ENCODE results near the gene SNX32. TPM values are rescaled to one million over a fixed set of nuclear protein-coding genes. Genes with fewer than 3 reads are reported as not detected.

Gene SNX32
- total RNA-seq, 3 donors from 2014 or later, result 0.15 to 2.3 (median 0.48) TPM

GRCh38 chr11:65816696-65817095, 17.1 kb upstream of the SNX32 start:
- Histone ChIP-seq H3K27me3 (no peaks in the 10 kb centered on the region), H3K4me3 (peak overlapping the region in 2 of 3 donors; percentile 51 to 87), H3K36me3 (no peaks in the 10 kb centered on the region), H3K9me3 (no peaks in the 10 kb centered on the region), H3K4me1 (peaks cover 0 to 14% of the 10 kb centered on the region in 2 donors), H3K27ac (peak overlapping the region; percentile 41 to 91)
- no peak for DNase-seq (ENCODE audit: low spot score in 2 of 2)
- intact Hi-C loops (cut with DNase I; ENCODE audit: low total_unique reads), result loop anchor here (5.0 kb wide), 1 partner anchor 104 kb away; the partner anchor contains the start of gene KAT5
- no peak for TF ChIP-seq POLR2A (IDR thresholded peaks at IDR 0.05)
- TF ChIP-seq POLR2AphosphoS5 (IDR thresholded peaks at IDR 0.05), result no peak
- TF ChIP-seq, protein P1, sequence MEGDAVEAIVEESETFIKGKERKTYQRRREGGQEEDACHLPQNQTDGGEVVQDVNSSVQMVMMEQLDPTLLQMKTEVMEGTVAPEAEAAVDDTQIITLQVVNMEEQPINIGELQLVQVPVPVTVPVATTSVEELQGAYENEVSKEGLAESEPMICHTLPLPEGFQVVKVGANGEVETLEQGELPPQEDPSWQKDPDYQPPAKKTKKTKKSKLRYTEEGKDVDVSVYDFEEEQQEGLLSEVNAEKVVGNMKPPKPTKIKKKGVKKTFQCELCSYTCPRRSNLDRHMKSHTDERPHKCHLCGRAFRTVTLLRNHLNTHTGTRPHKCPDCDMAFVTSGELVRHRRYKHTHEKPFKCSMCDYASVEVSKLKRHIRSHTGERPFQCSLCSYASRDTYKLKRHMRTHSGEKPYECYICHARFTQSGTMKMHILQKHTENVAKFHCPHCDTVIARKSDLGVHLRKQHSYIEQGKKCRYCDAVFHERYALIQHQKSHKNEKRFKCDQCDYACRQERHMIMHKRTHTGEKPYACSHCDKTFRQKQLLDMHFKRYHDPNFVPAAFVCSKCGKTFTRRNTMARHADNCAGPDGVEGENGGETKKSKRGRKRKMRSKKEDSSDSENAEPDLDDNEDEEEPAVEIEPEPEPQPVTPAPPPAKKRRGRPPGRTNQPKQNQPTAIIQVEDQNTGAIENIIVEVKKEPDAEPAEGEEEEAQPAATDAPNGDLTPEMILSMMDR (IDR thresholded peaks at IDR 0.05), result no peak

DNA sequence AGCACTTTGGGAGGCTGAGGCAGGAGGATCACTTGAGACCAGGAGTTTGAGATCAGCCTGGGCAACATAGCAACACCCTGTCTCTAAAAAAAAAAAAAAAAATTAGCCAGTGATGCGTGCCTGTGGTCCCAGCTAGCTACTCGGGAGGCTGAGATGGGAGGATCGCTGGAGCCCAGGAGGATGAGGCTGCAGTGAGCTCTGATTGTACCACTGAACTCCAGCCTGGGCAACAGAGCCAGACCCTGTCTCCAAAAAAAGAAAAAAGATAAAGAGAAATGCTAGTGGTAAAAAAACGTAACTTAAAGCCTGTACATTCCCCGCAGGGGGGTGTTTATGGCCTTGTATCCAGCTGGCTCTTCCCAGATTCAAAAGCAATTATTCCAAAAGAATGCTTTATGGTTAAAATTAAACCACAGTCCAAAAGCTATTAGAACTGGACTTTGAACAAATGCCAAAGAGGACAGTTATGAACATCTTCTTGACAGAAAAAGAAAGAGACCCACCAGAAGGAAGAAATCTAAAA, 16.4 kb upstream of the SNX32 start:
- H3K27me3 ChIP-seq, result no peaks in the 10 kb centered on the region
- TF ChIP-seq POLR2A (IDR thresholded peaks at IDR 0.05), result no peak
- H3K9me3 ChIP-seq, result no peaks in the 10 kb centered on the region
- no peaks in the 10 kb centered on the region for H3K36me3 ChIP-seq
- peaks cover 0 to 14% of the 10 kb centered on the region in 2 donors for H3K4me1 ChIP-seq
- intact Hi-C loops (cut with DNase I; ENCODE audit: low total_unique reads), result loop anchor here (5.0 kb wide), 1 partner anchor 105 kb away; the partner anchor contains the start of gene KAT5
- H3K4me3 ChIP-seq, result peak overlapping the region; percentile 51 to 87 (median 72)
- H3K27ac ChIP-seq, result peak overlapping the region; percentile 91 to 92
- DNase-seq (ENCODE audit: low spot score in 2 of 2), result no peak

GRCh38 chr11:65817835-65818680, 15.7 kb upstream of the SNX32 start:
- Histone ChIP-seq H3K27me3 (no peaks in the 10 kb centered on the region), H3K4me3 (peak overlapping the region; percentile 51 to 87 (median 72)), H3K9me3 (no peaks in the 10 kb centered on the region), H3K27ac (peak overlapping the region; percentile 91 to 92), H3K4me1 (peaks cover 0 to 14% of the 10 kb centered on the region in 2 donors), H3K36me3 (no peaks in the 10 kb centered on the region)
- DNase-seq (ENCODE audit: low spot score in 2 of 2), result peak; percentile 85 to 97
- intact Hi-C loops (cut with DNase I; ENCODE audit: low total_unique reads), result loop anchor here (5.0 kb wide), 1 partner anchor 106 kb away; the partner anchor contains the start of gene KAT5
- TF ChIP-seq POLR2AphosphoS5 (IDR thresholded peaks at IDR 0.05), result peak; percentile 30 to 80 (median 65)
- TF ChIP-seq, protein P1 (IDR thresholded peaks at IDR 0.05), result peak; percentile 97 to 98 (median 97)
- no peak for TF ChIP-seq POLR2A (IDR thresholded peaks at IDR 0.05)

GRCh38 chr11:65821107-65821506, 12.7 kb upstream of the SNX32 start:
- TF ChIP-seq POLR2AphosphoS5 (IDR thresholded peaks at IDR 0.05) (no peak), POLR2A (IDR thresholded peaks at IDR 0.05) (no peak)
- TF ChIP-seq, protein P1 (IDR thresholded peaks at IDR 0.05), result no peak
- Histone ChIP-seq H3K27me3 (no peaks in the 10 kb centered on the region), H3K36me3 (no peaks in the 10 kb centered on the region), H3K9me3 (no peaks in the 10 kb centered on the region), H3K27ac (no peak overlapping the region), H3K4me1 (no peaks in the 10 kb centered on the region), H3K4me3 (no peak overlapping the region)
- intact Hi-C loops (cut with DNase I; ENCODE audit: low total_unique reads), result no loop called here
- DNase-seq (ENCODE audit: low spot score in 2 of 2), result no peak

DNA sequence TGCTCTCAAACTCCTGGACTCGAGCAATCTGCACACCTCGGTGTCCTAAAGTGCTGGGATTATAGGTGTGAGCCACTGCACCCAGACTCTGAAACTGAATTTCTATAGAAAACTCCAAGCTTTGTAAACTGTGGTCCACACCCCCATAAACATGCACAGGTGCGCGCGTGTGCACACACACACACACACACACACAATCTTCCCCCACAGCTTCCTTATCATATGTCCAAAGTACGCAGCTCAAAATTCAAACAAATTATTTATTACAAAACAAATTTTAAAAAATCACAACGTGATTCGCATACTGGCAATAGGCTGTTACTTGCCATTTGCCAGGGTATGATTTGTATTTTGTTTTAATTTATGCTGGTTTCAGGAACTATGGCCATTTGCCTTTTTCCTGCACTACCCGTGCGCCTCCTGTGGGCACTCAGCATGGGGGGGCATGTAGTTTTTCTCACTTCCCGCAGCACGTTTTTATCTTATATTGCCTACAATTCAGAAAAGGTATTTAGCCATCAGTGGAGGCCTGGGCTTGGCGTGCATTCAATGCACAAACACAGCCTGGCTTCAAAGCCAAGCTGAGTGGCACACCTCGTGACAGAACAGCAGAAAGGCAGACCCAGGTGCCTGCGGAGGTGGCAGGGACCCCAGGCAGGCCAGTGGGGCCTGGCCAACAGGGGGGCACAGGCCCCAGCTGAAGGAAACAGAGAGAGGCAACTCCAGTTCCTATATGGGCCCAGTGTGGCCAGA, 10.8 kb upstream of the SNX32 start:
- Histone ChIP-seq H3K27ac (no peak overlapping the region), H3K4me3 (no peak overlapping the region), H3K36me3 (no peaks in the 10 kb centered on the region), H3K4me1 (no peaks in the 10 kb centered on the region), H3K9me3 (no peaks in the 10 kb centered on the region), H3K27me3 (no peaks in the 10 kb centered on the region)
- TF ChIP-seq POLR2A (IDR thresholded peaks at IDR 0.05) (no peak), POLR2AphosphoS5 (IDR thresholded peaks at IDR 0.05) (no peak)
- TF ChIP-seq, protein P1 (IDR thresholded peaks at IDR 0.05), result no peak
- DNase-seq (ENCODE audit: low spot score in 2 of 2), result no peak
- intact Hi-C loops (cut with DNase I; ENCODE audit: low total_unique reads), result no loop called here
